Neural cell (in vitro differentiated cells): ENCODE results near the gene SLC7A1. TPM values are rescaled to one million over a fixed set of nuclear protein-coding genes. Genes with fewer than 3 reads are reported as not detected.

ENCODE experiments used
- H2AFZ ChIP-seq: fragments of 200-600, 300-800 bp; sonication (generic), shearing (Covaris generic); 2 replicates; pipeline ENCODE4 v1.6.0; 2014; ENCODE audit warnings: low read depth, mild to moderate bottlenecking, antibody characterized with exemption, low read length, moderate library complexity
- H3F3A ChIP-seq: fragments of 200-600 bp; shearing (Covaris generic); 2 replicates; pipeline ENCODE4 v1.6.1; 2016; ENCODE audit warnings: mild to moderate bottlenecking, moderate library complexity, mixed read lengths, antibody characterized with exemption, low read length; ENCODE audit not compliant: insufficient read depth, poor library complexity, severe bottlenecking
- H3K27ac ChIP-seq: fragments of 200-600, 300-800 bp; sonication (generic), shearing (Covaris generic); 2 replicates; pipeline ENCODE4 v1.5.1; 2014; ENCODE audit warnings: mild to moderate bottlenecking, low read length, moderate library complexity
- H3K27me3 ChIP-seq: fragments of 300-800, 200-600 bp; sonication (generic), shearing (Covaris generic); 2 replicates; pipeline ENCODE4 v1.6.0; 2014; ENCODE audit warnings: mild to moderate bottlenecking, low read depth, low read length, moderate library complexity; ENCODE audit not compliant: insufficient read depth
- H3K36me3 ChIP-seq: fragments of 300-800, 200-600 bp; sonication (generic), shearing (Covaris generic); 2 replicates; pipeline ENCODE4 v1.5.1; 2014; ENCODE audit warnings: mild to moderate bottlenecking, antibody characterized with exemption, low read length, moderate library complexity; ENCODE audit not compliant: insufficient read depth
- H3K4me2 ChIP-seq: fragments of 300-800, 200-600 bp; sonication (generic), shearing (Covaris generic); 2 replicates; pipeline ENCODE4 v1.6.0; 2014; ENCODE audit warnings: mild to moderate bottlenecking, low read length
- H3K4me3 ChIP-seq: fragments of 300-800, 200-600 bp; sonication (generic), shearing (Covaris generic); 2 replicates; pipeline ENCODE4 v1.5.1; 2014; ENCODE audit warnings: mild to moderate bottlenecking, low read length, moderate library complexity
- H3K79me2 ChIP-seq: fragments of 200-600 bp; shearing (Covaris generic); replicated peaks from 2 replicates; pipeline ENCODE4 v1.6.0; 2014; ENCODE audit warnings: mild to moderate bottlenecking, low read length, moderate library complexity; ENCODE audit not compliant: insufficient read depth
- H3K9ac ChIP-seq: fragments of 300-800, 200-600 bp; sonication (generic), shearing (Covaris generic); 2 replicates; pipeline ENCODE4 v1.6.1; 2016; ENCODE audit warnings: mild to moderate bottlenecking, low read length, mixed read lengths
- H3K9me2 ChIP-seq: fragments of 200-600 bp; shearing (Covaris generic); 2 replicates; pipeline ENCODE4 v1.6.1; 2016; ENCODE audit warnings: mild to moderate bottlenecking, low read length, mixed read lengths; ENCODE audit not compliant: insufficient read depth
- H3K9me3 ChIP-seq: fragments of 200-600, 300-800 bp; sonication (generic), shearing (Covaris generic); 2 replicates; pipeline ENCODE4 v1.6.1; 2016; ENCODE audit warnings: mild to moderate bottlenecking, mixed run types, low read length, moderate library complexity, mixed read lengths
- H4K20me1 ChIP-seq: fragments of 200-600 bp; shearing (Covaris generic); 2 replicates; pipeline ENCODE4 v1.6.1; 2016; ENCODE audit warnings: mild to moderate bottlenecking, mixed run types; ENCODE audit not compliant: insufficient read depth
- EP300 ChIP-seq: fragments of 450-650 bp; conservative IDR thresholded peaks from 2 replicates; pipeline ENCODE4 v1.6.1; 2014; ENCODE audit warnings: antibody characterized with exemption, mild to moderate bottlenecking, moderate library complexity; ENCODE audit not compliant: poor library complexity, severe bottlenecking
- EZH2 ChIP-seq: fragments of 200-600, 300-800 bp; shearing (Covaris generic), sonication (generic); IDR thresholded peaks from 2 replicates; pipeline ENCODE4 v1.6.1; 2014; ENCODE audit warnings: antibody characterized with exemption, low read length, borderline replicate concordance, mild to moderate bottlenecking; ENCODE audit not compliant: insufficient read depth, poor library complexity, severe bottlenecking
- MXI1 ChIP-seq: fragments of 450-650 bp; conservative IDR thresholded peaks from 2 replicates; pipeline ENCODE4 v1.6.1; 2014; ENCODE audit warnings: antibody characterized with exemption, mild to moderate bottlenecking; ENCODE audit not compliant: poor library complexity, severe bottlenecking
- POLR2AphosphoS5 ChIP-seq: IDR thresholded peaks from 2 replicates; pipeline ENCODE4 v1.6.1; 2012
- RAD21 ChIP-seq: fragments of 450-650 bp; conservative IDR thresholded peaks from 2 replicates; pipeline ENCODE4 v1.6.1; 2014; ENCODE audit warnings: antibody characterized with exemption, mild to moderate bottlenecking, moderate library complexity
- SMC3 ChIP-seq: fragments of 450-650 bp; conservative IDR thresholded peaks from 2 replicates; pipeline ENCODE4 v1.6.1; 2014; ENCODE audit warnings: antibody characterized with exemption, mild to moderate bottlenecking, moderate library complexity; ENCODE audit not compliant: poor library complexity
- TAF1 ChIP-seq: IDR thresholded peaks from 2 replicates; pipeline ENCODE4 v1.6.1; 2012; ENCODE audit warnings: low read depth
- polyA plus RNA-seq: library from polyadenylated mRNA; depleted of rRNA; stranded (reverse); fragments of >200 nt; gene quantifications from 2 replicates; pipeline ENCODE4 v1.2.3, GENCODE V29; 2014
- TF ChIP-seq, protein P1 (sequence below): IDR thresholded peaks from 2 replicates; pipeline ENCODE4 v1.6.1; 2012; ENCODE audit warnings: borderline replicate concordance
- TF ChIP-seq, protein P2 (sequence below): fragments of 450-650 bp; IDR thresholded peaks from 2 replicates; pipeline ENCODE4 v1.5.1; 2014; ENCODE audit warnings: antibody characterized with exemption, mild to moderate bottlenecking, moderate library complexity; ENCODE audit not compliant: poor library complexity, severe bottlenecking

SLC7A1 gene
- polyA plus RNA-seq, 1 donor from 2014 or later, result 2.6 TPM

DNA sequence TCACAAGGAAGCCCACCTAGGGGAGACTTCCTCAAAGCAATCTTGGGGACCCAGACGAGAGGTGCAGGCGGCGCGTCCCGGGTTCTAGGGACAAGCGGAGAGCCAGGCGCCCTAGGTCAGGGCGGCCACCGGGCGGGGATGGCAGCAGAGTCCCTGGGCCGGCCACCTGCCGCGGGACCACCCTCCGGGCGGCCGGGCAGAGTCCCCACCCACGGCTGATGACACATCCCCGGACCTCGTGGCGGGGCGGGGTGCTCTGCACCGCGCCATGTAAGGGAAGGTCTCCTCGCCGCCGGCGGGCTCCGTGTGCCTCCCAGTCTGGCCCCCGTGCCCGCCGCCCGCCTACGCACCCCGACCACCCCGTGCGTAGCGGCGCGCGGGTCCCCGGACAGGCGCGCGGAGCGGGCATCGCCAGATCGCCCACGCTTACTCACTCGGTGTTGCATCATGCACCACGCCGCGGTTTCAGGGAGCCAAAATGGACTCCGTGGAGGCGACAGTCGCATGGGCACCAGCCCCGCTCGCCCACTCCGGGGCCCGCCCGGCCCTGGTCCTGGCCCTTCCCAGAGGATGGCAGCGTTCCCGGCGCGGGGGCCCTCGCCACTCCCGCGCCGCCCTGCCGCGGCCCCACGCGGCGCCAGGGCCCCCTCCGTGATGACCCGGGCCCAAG is 643 bp downstream of the SLC7A1 start:
- TF ChIP-seq, protein P1, sequence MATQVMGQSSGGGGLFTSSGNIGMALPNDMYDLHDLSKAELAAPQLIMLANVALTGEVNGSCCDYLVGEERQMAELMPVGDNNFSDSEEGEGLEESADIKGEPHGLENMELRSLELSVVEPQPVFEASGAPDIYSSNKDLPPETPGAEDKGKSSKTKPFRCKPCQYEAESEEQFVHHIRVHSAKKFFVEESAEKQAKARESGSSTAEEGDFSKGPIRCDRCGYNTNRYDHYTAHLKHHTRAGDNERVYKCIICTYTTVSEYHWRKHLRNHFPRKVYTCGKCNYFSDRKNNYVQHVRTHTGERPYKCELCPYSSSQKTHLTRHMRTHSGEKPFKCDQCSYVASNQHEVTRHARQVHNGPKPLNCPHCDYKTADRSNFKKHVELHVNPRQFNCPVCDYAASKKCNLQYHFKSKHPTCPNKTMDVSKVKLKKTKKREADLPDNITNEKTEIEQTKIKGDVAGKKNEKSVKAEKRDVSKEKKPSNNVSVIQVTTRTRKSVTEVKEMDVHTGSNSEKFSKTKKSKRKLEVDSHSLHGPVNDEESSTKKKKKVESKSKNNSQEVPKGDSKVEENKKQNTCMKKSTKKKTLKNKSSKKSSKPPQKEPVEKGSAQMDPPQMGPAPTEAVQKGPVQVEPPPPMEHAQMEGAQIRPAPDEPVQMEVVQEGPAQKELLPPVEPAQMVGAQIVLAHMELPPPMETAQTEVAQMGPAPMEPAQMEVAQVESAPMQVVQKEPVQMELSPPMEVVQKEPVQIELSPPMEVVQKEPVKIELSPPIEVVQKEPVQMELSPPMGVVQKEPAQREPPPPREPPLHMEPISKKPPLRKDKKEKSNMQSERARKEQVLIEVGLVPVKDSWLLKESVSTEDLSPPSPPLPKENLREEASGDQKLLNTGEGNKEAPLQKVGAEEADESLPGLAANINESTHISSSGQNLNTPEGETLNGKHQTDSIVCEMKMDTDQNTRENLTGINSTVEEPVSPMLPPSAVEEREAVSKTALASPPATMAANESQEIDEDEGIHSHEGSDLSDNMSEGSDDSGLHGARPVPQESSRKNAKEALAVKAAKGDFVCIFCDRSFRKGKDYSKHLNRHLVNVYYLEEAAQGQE, result no peak
- TF ChIP-seq, protein P2, sequence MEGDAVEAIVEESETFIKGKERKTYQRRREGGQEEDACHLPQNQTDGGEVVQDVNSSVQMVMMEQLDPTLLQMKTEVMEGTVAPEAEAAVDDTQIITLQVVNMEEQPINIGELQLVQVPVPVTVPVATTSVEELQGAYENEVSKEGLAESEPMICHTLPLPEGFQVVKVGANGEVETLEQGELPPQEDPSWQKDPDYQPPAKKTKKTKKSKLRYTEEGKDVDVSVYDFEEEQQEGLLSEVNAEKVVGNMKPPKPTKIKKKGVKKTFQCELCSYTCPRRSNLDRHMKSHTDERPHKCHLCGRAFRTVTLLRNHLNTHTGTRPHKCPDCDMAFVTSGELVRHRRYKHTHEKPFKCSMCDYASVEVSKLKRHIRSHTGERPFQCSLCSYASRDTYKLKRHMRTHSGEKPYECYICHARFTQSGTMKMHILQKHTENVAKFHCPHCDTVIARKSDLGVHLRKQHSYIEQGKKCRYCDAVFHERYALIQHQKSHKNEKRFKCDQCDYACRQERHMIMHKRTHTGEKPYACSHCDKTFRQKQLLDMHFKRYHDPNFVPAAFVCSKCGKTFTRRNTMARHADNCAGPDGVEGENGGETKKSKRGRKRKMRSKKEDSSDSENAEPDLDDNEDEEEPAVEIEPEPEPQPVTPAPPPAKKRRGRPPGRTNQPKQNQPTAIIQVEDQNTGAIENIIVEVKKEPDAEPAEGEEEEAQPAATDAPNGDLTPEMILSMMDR, result no peak
- TF ChIP-seq SMC3 (peak; percentile 22), MXI1 (peak; percentile 87), POLR2AphosphoS5 (no peak), RAD21 (no peak), TAF1 (no peak), EZH2 (no peak), EP300 (no peak)
- Histone ChIP-seq H3K79me2 (peaks cover 5% of the 10 kb centered on the region), H3F3A (no peaks in the 10 kb centered on the region), H3K4me2 (peak overlapping the region; percentile 85), H3K9me2 (no peaks in the 10 kb centered on the region), H4K20me1 (no peaks in the 10 kb centered on the region), H2AFZ (no peak overlapping the region), H3K27me3 (peaks cover 5% of the 10 kb centered on the region), H3K9me3 (no peaks in the 10 kb centered on the region), H3K4me3 (peak overlapping the region; percentile 88), H3K9ac (peak overlapping the region; percentile 79), H3K36me3 (no peaks in the 10 kb centered on the region), H3K27ac (no peak overlapping the region)

GRCh38 chr13:29594303-29594709 is 1.2 kb downstream of the SLC7A1 start:
- Histone ChIP-seq H3K27ac (no peak overlapping the region), H3K4me3 (peak overlapping the region; percentile 88), H2AFZ (no peak overlapping the region), H3K36me3 (no peaks in the 10 kb centered on the region), H3K79me2 (peaks cover 5% of the 10 kb centered on the region), H3F3A (no peaks in the 10 kb centered on the region), H3K27me3 (peaks cover 5% of the 10 kb centered on the region), H3K9me2 (no peaks in the 10 kb centered on the region), H4K20me1 (no peaks in the 10 kb centered on the region), H3K9me3 (no peaks in the 10 kb centered on the region), H3K4me2 (peak overlapping the region; percentile 85), H3K9ac (peak overlapping the region; percentile 79)
- no peak for TF ChIP-seq EP300
- TF ChIP-seq SMC3, result no peak
- TF ChIP-seq POLR2AphosphoS5, result no peak
- TF ChIP-seq, protein P2, result no peak
- TF ChIP-seq TAF1, result no peak
- no peak for TF ChIP-seq EZH2
- TF ChIP-seq MXI1, result no peak
- TF ChIP-seq, protein P1, result no peak
- no peak for TF ChIP-seq RAD21
